H9 (cell line): ENCODE measurements around the gene APBB2. TPM values are rescaled to one million over a fixed set of nuclear protein-coding genes. Genes with fewer than 3 reads are reported as not detected.

Source experiments
- DNase-seq: peaks from one replicate; pipeline ENCODE4 v3.0.0-alpha.2; 2017
- H2AFZ ChIP-seq: one replicate; pipeline ENCODE4 v1.6.1; 2013; ENCODE audit warnings: mild to moderate bottlenecking, low read length, control low read depth, moderate library complexity
- H2AK5ac ChIP-seq: 2 replicates; pipeline ENCODE4 v1.6.1; 2013; ENCODE audit warnings: low read length, control low read depth, mixed read lengths; ENCODE audit not compliant: insufficient read length
- H2BK120ac ChIP-seq: one replicate; pipeline ENCODE4 v1.6.1; 2013; ENCODE audit warnings: low read depth, mild to moderate bottlenecking, low read length, control low read depth, inconsistent platforms; ENCODE audit not compliant: poor library complexity, severe bottlenecking
- H2BK12ac ChIP-seq: 2 replicates; pipeline ENCODE4 v1.6.1; 2013; ENCODE audit warnings: low read length, control low read depth, mixed read lengths, low read depth; ENCODE audit not compliant: insufficient read length
- H2BK15ac ChIP-seq: 2 replicates; pipeline ENCODE4 v1.6.1; 2013; ENCODE audit warnings: low read depth, low read length, control low read depth
- H2BK20ac ChIP-seq: one replicate; pipeline ENCODE4 v1.6.1; 2013; ENCODE audit warnings: low read depth, mild to moderate bottlenecking, low read length, control low read depth, inconsistent platforms; ENCODE audit not compliant: poor library complexity, severe bottlenecking
- H2BK5ac ChIP-seq: 2 replicates; pipeline ENCODE4 v1.6.1; 2013; ENCODE audit warnings: low read length, control low read depth, mixed read lengths; ENCODE audit not compliant: insufficient read length
- H3K14ac ChIP-seq: 2 replicates; pipeline ENCODE4 v1.6.1; 2013; ENCODE audit warnings: low read length, control low read depth; ENCODE audit not compliant: insufficient read depth
- H3K18ac ChIP-seq: 2 replicates; pipeline ENCODE4 v1.6.1; 2013; ENCODE audit warnings: low read depth, mild to moderate bottlenecking, mixed read lengths, low read length, control low read depth; ENCODE audit not compliant: insufficient read length
- H3K23ac ChIP-seq: 2 replicates; pipeline ENCODE4 v1.6.1; 2013; ENCODE audit warnings: low read length, control low read depth, mixed read lengths, low read depth; ENCODE audit not compliant: insufficient read length
- H3K23me2 ChIP-seq: 2 replicates; pipeline ENCODE4 v1.6.1; 2013; ENCODE audit warnings: low read depth, mild to moderate bottlenecking, mixed read lengths, low read length, control low read depth; ENCODE audit not compliant: insufficient read length, poor library complexity, severe bottlenecking
- H3K27ac ChIP-seq: 2 replicates; pipeline ENCODE4 v1.5.1; 2013; ENCODE audit warnings: low read length, control low read depth, mixed read lengths, low read depth; ENCODE audit not compliant: insufficient read length
- H3K27me3 ChIP-seq: 2 replicates; pipeline ENCODE4 v1.6.1; 2013; ENCODE audit warnings: low read length, control low read depth, inconsistent platforms; ENCODE audit not compliant: insufficient read depth
- H3K4ac ChIP-seq: 2 replicates; pipeline ENCODE4 v1.6.1; 2013; ENCODE audit warnings: low read depth, mild to moderate bottlenecking, control low read depth, inconsistent platforms, low read length, moderate library complexity
- H3K4me1 ChIP-seq: 2 replicates; pipeline ENCODE4 v1.6.1; 2013; ENCODE audit warnings: low read length, control low read depth, inconsistent platforms; ENCODE audit not compliant: insufficient read depth
- H3K4me2 ChIP-seq: 2 replicates; pipeline ENCODE4 v1.6.1; 2013; ENCODE audit warnings: low read length, control low read depth, mixed read lengths; ENCODE audit not compliant: insufficient read length, insufficient read depth
- H3K56ac ChIP-seq: 2 replicates; pipeline ENCODE4 v1.6.1; 2013; ENCODE audit warnings: low read depth, mild to moderate bottlenecking, mixed read lengths, low read length, control low read depth; ENCODE audit not compliant: insufficient read length
- H3K79me1 ChIP-seq: 2 replicates; pipeline ENCODE4 v1.6.1; 2013; ENCODE audit warnings: low read depth, mild to moderate bottlenecking, moderate library complexity, low read length, control low read depth, inconsistent platforms; ENCODE audit not compliant: insufficient read depth, poor library complexity, severe bottlenecking
- H3K79me2 ChIP-seq: 2 replicates; pipeline ENCODE4 v1.6.1; 2013; ENCODE audit warnings: low read length, control low read depth, inconsistent platforms; ENCODE audit not compliant: insufficient read depth
- H3K9ac ChIP-seq: 2 replicates; pipeline ENCODE4 v1.6.1; 2013; ENCODE audit warnings: low read length, control low read depth, mixed read lengths; ENCODE audit not compliant: insufficient read length; ENCODE audit errors: extremely low read depth
- H3K9me3 ChIP-seq: one replicate; pipeline ENCODE4 v1.6.1; 2013; ENCODE audit warnings: low read depth, low read length, inconsistent platforms; ENCODE audit not compliant: control insufficient read depth
- H3T11ph ChIP-seq: one replicate; pipeline ENCODE4 v1.6.1; 2013; ENCODE audit warnings: mild to moderate bottlenecking, low read length, control low read depth, inconsistent platforms
- H4K20me1 ChIP-seq: one replicate; pipeline ENCODE4 v1.6.1; 2013; ENCODE audit not compliant: control insufficient read depth, insufficient read length, insufficient read depth
- H4K5ac ChIP-seq: 2 replicates; pipeline ENCODE4 v1.6.1; 2013; ENCODE audit warnings: low read depth, mild to moderate bottlenecking, mixed read lengths, low read length, control low read depth; ENCODE audit not compliant: insufficient read length
- H4K8ac ChIP-seq: replicated peaks from 2 replicates; pipeline ENCODE4 v1.6.1; 2013; ENCODE audit warnings: low read length, control low read depth, mixed read lengths, low read depth; ENCODE audit not compliant: insufficient read length
- H4K91ac ChIP-seq: 2 replicates; pipeline ENCODE4 v1.6.1; 2013; ENCODE audit warnings: low read depth, mild to moderate bottlenecking, moderate library complexity, mixed read lengths, low read length, control low read depth; ENCODE audit not compliant: insufficient read length
- H3K27ac Mint-ChIP-seq, 3 experiments: 2 replicates in 2 of 3; 3 replicates in 1 of 3; pipeline ENCODE4 v1.8.0; 2020 to 2021; ENCODE audit warnings: mixed read lengths in 3 of 3, mild to moderate bottlenecking in 1 of 3, moderate library complexity in 1 of 3
- H3K27me3 Mint-ChIP-seq: 2 replicates; pipeline ENCODE4 v1.8.0; 2021; ENCODE audit warnings: low read depth, mild to moderate bottlenecking, moderate library complexity, mixed read lengths
- H3K36me3 Mint-ChIP-seq, 3 experiments: 2 replicates in 2 of 3; 3 replicates in 1 of 3; pipeline ENCODE4 v1.8.0; 2020 to 2021; ENCODE audit warnings: low read depth in 3 of 3, mixed read lengths in 3 of 3; ENCODE audit not compliant: insufficient read depth in 1 of 3
- H3K4me1 Mint-ChIP-seq, 2 experiments: 2 replicates each; pipeline ENCODE4 v1.8.0; 2020; ENCODE audit warnings: mixed read lengths in 2 of 2
- H3K4me3 Mint-ChIP-seq, 2 experiments: 2 replicates in 1 of 2; 3 replicates in 1 of 2; pipeline ENCODE4 v1.8.0; 2020 to 2021; ENCODE audit warnings: mild to moderate bottlenecking in 2 of 2, mixed read lengths in 2 of 2, moderate library complexity in 1 of 2
- H3K9me3 Mint-ChIP-seq, 2 experiments: 2 replicates in 1 of 2; 3 replicates in 1 of 2; pipeline ENCODE4 v1.8.0; 2020; ENCODE audit warnings: mild to moderate bottlenecking in 2 of 2, mixed read lengths in 2 of 2, moderate library complexity in 1 of 2
- CTCF ChIP-seq: fragments of 200-600 bp; sonication (generic); conservative IDR thresholded peaks from 3 replicates; pipeline ENCODE4 v1.8.0; 2021; ENCODE audit warnings: antibody characterized with exemption, mild to moderate bottlenecking
- WGBS: extraction: QIAGEN DNeasy Blood & Tissue Kit; methylation state at CpG from one replicate; pipeline ENCODE4 v1.1.7; 2013; ENCODE audit warnings: missing lambda C conversion rate, low lambda C conversion rate, mixed read lengths; ENCODE audit not compliant: insufficient read length; ENCODE audit errors: extremely low coverage; 5-methylcytosine and 5-hydroxymethylcytosine counted together
- total RNA-seq: library from RNA; stranded (reverse); gene quantifications from 2 replicates; pipeline ENCODE4 v1.2.1, GENCODE V29; 2021

Gene APBB2
- total RNA-seq, 1 experiment from 2014 or later, result 39.6 TPM

- Histone ChIP-seq H3K4ac (no peak overlapping the region), H3K4me1 (peaks cover 7% of the 10 kb centered on the region; the same call in 1 of the 2 replicates), H4K20me1 (no peaks in the 10 kb centered on the region), H3K9me3 (no peaks in the 10 kb centered on the region), H2BK20ac (no peak overlapping the region), H3K79me1 (peaks cover 4% of the 10 kb centered on the region), H3K27ac (no peak overlapping the region), H4K91ac (no peak overlapping the region), H3K14ac (no peak overlapping the region), H3K4me2 (no peak overlapping the region), H3K56ac (no peak overlapping the region), H4K8ac (no peak overlapping the region), H4K5ac (no peak overlapping the region), H2AFZ (no peak overlapping the region), H2AK5ac (no peak overlapping the region), H3T11ph (no peak overlapping the region), H3K23me2 (no peaks in the 10 kb centered on the region), H2BK120ac (no peak overlapping the region), H2BK12ac (no peak overlapping the region), H3K27me3 (no peaks in the 10 kb centered on the region), H2BK5ac (no peak overlapping the region), H3K18ac (no peak overlapping the region), H2BK15ac (no peak overlapping the region), H3K79me2 (peaks cover under 1% of the 10 kb centered on the region; the same call in 1 of the 2 replicates), H3K9ac (no peak overlapping the region), H3K23ac (no peak overlapping the region)
- Mint-ChIP-seq H3K4me1 (peaks cover 20 to 24% of the 10 kb centered on the region in 2 experiments), H3K27me3 (no peaks in the 10 kb centered on the region), H3K4me3 (no peak overlapping the region), H3K9me3 (peaks cover 5 to 9% of the 10 kb centered on the region in 2 experiments; a peak in 4 of 5 replicates), H3K36me3 (peaks cover 0 to 12% (median 2%) of the 10 kb centered on the region in 3 experiments; a peak in 5 of 7 replicates), H3K27ac (no peak overlapping the region)
- no peak for TF ChIP-seq CTCF
- no peak for DNase-seq
- no CpG with 5 or more reads among the region's 5 CpGs for WGBS
These were observed 30.3 kb downstream of the APBB2 start for GRCh38 chr4:41184009-41184408.
